GM19468 (cell line): Measurements from ENCODE around the gene MEGF10.

Experiments used
- ATAC-seq: cut with Tn5 transposase; IDR thresholded peaks from one replicate; pipeline ENCODE4 v1.9.1; 2021; ENCODE audit warnings: mild to moderate bottlenecking, moderate library complexity, moderate number of reproducible peaks; ENCODE audit not compliant: unreplicated experiment; ENCODE audit errors: extremely low read depth

Gene MEGF10

GRCh38 chr5:127406326-127407121, 115.9 kb downstream of the MEGF10 start:
- no peak for ATAC-seq

DNA sequence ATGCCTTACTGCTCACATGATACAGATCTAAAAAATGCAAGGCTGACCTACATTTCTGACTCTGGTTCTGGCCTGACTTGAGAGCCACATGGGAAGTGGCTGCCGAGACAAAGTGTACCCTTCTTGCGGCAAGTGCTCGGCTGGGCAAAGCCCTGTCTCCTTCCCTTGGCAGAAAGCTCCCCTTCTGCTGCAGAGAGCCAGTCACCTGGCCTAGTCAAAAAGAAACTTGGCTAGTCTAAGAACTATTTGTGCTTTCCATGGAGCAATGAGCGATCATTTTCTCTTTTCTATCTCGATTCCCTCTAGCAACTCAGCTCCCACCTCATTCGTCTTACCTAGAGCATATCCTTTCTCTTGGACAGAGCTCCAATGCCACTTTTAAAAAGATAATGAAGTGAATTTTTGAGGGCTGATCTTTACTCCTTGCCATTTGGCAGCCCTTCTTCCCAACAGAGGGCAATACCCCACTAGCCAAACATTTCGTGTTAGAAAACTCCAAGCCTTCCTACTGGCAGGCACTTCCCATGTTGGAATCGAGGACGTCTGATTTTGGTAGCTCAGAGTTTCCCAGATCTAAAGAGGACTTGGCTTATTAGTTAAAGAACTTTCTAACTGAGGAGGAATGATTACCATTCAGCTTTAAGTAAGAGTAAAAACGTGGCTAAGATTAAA, 118.8 kb downstream of the MEGF10 start:
- no peak for ATAC-seq

DNA sequence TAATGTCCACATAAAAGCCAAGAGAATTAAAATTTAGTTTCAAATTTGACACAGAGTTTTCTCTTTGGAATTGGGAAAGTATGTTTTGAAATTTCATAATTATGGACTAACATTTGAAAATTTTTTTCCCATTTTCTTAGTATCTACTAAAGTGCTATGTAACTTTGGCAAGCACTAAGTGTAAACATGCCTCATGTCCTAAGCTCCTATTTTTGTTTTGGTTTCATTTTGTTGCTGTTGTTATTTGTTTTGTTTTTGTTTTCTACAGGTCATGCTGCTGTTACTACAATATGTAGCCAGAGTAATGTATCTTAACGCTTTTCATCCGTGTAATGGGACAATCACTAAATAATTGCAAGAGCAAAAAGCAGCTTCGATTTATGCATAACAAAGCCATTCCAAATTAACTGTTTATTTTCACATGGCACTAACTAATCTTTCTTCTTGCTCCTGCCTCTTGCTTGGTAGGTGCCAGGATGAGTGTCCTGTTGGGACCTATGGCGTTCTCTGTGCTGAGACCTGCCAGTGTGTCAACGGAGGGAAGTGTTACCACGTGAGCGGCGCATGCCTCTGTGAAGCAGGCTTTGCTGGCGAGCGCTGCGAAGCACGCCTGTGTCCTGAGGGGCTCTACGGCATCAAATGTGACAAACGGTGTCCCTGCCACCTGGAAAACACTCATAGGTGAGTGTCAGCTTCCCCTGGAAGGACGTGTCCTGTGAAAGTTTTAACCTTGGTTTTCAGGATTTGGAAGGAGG, 119.5 kb downstream of the MEGF10 start:
- no peak for ATAC-seq

DNA sequence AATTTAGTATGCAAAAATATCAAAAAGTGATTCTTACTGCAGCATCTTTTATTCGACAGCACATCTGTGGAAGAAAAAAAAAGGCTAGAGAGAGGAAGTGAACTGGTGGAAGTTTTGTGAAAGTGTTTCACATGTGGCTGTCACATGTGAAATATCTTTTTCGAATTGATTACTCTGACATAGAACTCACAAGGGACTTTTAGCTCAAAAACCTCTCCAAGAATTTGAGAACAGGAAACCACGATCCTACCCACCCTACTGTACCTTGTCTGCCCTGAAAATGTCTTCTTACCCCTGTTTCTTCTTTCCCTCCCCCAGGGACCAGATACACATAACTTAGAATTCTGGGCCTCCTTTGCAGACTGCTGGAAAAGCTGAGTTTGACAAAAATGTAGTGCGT, 120.4 kb downstream of the MEGF10 start:
- ATAC-seq: no peak

- ATAC-seq: no peak
Measured at GRCh38 chr5:127411381-127411780, 120.8 kb downstream of the MEGF10 start.

DNA sequence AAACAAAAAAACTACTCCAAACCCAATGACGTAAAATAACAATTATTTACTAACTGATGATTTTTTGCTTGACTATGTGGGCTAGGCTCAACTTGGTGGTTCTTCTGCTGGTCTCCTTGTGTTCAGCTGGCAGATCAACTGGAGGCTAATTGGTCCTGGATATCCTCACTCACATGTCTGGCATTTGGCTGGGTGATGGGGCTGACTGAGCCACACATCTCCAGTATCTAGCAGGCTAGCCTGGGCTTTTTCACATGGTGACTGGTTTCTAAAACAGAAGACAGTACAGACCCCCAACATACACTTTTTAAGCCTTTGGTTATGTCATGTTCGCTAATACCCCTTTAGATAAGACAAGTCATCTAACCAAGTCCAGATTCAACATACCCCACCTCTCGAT, 122.1 kb downstream of the MEGF10 start:
- no peak for ATAC-seq

DNA sequence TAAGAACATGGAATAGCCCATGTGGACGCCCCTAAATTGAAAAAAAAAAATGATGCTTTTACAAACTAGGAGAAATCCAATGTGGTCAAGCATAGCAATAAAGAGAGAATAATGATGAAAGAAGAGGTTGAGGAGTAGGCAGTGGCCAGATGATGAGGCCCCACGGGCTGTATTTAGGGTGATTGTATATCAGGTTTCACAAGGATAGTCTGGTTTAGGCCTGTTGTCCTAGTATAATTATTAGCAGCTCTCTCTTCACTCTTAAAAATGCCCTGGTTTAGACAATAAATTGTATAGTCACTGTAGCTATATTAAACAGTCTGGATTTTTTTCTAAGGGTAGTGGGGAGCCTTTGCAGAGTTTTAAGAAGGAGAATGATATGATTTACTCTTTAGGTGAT, 124.4 kb downstream of the MEGF10 start:
- ATAC-seq: no peak

- no peak for ATAC-seq
Measured at GRCh38 chr5:127416906-127417305, 126.3 kb downstream of the MEGF10 start.

DNA sequence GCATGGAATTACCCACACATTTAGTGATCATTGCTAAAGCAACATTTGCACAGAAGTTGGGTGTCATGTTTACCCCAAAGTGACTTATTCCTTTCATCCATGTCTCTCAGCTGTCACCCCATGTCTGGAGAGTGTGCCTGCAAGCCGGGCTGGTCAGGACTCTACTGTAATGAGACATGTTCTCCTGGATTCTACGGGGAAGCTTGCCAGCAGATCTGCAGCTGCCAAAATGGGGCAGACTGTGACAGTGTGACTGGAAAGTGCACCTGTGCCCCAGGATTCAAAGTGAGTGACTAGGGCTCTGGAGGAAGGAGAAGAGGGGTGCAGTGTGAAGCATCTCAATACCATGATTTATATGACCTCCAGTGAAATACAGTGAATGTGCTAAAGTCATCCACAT, 126.9 kb downstream of the MEGF10 start:
- no peak for ATAC-seq

DNA sequence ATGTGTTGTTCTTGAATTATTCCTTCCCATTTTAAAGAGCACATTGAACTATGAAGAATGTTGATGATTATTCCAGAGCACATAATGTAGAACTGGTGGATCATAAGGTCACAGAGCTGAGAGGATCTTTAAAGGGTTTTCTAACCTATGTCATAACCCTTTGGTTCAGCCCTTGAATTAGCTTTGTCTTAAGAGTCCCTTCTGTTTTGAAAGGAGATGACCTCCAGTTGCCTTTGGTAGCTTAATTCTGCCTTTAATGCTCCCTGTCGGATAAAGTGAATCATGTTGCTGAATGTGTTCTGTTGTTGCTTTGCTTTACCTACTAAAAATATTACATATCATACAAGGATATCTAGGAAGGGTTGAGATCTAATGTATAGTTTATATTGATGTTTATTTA, 127.8 kb downstream of the MEGF10 start:
- ATAC-seq: no peak

DNA sequence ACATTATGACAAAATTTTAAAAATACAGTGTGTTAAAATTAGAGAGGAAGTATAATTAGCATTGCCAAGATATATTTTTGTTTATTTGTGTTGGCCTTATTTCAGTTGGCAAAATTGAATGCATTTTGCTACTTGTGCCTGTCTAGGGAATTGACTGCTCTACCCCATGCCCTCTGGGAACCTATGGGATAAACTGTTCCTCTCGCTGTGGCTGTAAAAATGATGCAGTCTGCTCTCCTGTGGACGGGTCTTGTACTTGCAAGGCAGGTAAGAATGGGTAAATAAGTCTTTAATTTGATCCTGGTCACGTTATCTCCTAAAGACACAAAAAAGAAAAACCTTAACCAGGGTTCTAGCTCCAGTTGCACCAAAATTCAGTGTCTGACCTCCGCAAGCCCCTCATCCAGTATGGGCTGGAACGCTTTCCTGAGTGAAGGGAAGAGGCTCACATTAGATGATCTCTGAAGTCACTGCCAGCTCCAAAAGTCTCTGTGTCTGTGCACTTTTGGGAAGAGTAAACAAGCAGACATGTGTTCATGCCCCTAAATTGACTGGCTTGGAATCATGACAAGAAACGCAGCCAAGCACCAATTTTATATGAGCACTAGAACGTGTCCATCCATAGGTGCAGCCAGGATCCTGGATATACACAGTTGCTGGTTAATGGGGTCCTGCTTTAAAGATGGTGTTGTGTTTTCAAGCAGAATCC, 128.5 kb downstream of the MEGF10 start:
- no peak for ATAC-seq

DNA sequence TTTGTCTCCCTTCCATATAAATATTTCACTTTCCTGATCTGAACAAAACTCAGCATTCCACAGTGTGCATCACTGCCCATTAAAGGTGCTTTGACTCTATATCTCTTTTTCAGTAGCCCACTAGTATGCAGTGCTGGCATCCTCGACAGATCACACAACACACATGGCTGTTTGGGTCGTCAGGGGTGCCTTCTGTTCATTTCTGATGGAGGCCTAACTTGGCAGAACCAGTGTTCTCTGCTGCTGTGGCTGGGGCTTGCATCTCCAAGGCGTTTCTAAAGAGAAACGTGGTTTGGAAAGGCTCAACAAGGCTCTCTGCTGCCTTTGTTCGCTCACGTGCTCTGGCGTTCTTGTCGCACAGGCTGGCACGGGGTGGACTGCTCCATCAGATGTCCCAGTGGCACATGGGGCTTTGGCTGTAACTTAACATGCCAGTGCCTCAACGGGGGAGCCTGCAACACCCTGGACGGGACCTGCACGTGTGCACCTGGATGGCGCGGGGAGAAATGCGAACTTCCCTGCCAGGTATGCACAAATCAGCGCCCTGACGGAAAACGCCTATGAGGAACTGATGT, 129.2 kb downstream of the MEGF10 start:
- ATAC-seq: no peak

DNA sequence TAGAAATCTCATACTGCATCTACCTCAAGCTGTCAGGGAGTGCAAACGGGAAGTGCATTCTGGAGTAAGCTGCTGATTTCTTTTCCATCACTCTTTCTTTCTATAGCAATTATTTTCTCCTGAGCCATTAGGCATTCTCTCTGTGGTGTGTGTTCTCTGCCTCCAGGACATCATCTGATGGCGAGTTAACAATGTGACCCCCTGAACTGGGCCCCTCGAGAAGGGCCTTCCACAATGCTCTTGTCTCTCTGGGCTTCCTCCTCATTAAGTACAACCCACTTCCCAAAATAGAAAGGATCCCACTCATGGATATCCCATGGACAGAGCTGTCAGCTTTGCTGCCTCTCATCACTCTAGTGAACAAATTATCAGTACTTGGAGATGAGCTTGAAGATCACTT, 130.2 kb downstream of the MEGF10 start:
- no peak for ATAC-seq

- no peak for ATAC-seq
Measured at GRCh38 chr5:127421471-127421870, 130.9 kb downstream of the MEGF10 start.

DNA sequence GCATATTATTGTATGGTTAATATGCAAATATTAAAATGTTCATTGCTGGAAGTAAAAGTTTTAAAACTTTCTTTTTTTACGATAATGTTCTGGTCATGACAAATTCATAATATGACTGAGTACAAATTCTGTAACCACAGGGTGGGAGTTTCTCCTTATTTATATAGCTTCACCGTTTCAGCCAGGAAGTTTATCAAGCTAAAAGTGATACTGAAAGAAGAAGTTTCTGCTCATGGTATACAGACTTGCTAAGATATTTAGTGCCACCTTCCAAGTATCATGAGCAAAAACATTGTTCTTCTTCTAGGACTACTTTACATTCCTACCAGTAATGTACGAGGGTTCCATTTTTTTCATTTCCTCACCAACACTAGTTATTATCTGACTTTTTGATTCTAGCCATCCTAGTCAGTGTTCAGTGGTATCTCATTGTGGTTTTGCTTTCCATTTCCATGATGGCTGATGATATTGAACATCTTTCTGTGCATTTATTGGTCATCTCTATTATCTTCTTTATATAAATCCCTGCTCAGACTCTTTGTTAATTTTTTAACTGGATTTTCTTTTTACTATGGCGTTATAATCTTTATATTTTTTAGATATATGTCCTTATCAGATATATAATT, 132.7 kb downstream of the MEGF10 start:
- ATAC-seq: peak; percentile 29

GRCh38 chr5:127425037-127425436, 134.4 kb downstream of the MEGF10 start:
- no peak for ATAC-seq

DNA sequence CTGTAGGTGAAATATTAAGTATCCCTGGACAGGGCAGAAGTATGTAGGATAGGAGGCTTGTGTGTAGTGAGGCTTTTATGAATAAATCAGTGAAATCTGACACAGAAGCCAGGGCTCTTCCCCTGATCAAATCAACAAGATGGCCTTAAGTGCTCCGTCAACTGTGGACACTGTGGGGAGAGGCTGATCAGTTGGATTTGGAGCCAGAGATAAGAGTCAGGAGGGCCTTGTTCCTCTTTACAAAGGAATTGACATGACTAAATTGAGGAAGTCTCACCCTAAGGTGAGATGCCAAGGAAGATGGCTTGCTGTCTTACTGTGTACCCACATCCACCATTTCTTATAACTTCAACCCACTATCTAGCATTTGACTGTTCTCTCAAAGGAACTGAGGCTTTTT, 135.3 kb downstream of the MEGF10 start:
- no peak for ATAC-seq

DNA sequence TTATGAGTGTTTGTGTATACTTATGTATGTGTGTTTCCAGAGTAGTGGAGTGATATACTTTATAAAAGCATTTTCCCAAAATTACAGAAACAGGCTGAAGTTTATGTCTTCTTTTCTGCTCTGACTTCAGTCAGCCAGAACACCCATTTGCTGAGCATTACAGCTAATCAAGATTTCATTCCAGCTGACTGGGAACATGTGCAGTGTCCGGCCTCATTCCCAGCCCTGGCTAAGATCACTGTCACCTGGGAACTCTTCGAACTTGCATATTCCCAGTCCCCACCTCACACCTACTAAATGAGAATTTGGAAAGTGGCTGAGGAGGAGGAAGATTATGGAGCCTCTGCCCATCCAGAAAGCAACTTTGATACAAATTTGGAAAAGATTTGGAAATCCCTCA, 136.1 kb downstream of the MEGF10 start:
- no peak for ATAC-seq

GRCh38 chr5:127428276-127428675, 137.7 kb downstream of the MEGF10 start:
- ATAC-seq: no peak

- no peak for ATAC-seq
Measured at GRCh38 chr5:127428748-127429147, 138.2 kb downstream of the MEGF10 start.
